NB4 (cell line): ENCODE results near the gene MYO7B.

Experiments used
- MAX ChIP-seq: IDR thresholded peaks from 2 replicates; pipeline ENCODE4 v1.6.1; 2011; ENCODE audit warnings: low read depth, low read length
- MYC ChIP-seq: IDR thresholded peaks from 2 replicates; pipeline ENCODE4 v1.6.1; 2011; ENCODE audit warnings: low read depth, low read length
- POLR2A ChIP-seq: IDR thresholded peaks from 2 replicates; pipeline ENCODE4 v1.6.1; 2011; ENCODE audit warnings: mild to moderate bottlenecking; ENCODE audit not compliant: insufficient read length; ENCODE audit errors: extremely low read depth
- TF ChIP-seq, protein P1 (sequence below): IDR thresholded peaks from one replicate; pipeline ENCODE4 v1.5.1; 2012; ENCODE audit warnings: low read depth, low read length

GRCh38 chr2:127619877-127620705 is 84.6 kb downstream of the MYO7B start:
- TF ChIP-seq MAX: no peak
- TF ChIP-seq, protein P1, sequence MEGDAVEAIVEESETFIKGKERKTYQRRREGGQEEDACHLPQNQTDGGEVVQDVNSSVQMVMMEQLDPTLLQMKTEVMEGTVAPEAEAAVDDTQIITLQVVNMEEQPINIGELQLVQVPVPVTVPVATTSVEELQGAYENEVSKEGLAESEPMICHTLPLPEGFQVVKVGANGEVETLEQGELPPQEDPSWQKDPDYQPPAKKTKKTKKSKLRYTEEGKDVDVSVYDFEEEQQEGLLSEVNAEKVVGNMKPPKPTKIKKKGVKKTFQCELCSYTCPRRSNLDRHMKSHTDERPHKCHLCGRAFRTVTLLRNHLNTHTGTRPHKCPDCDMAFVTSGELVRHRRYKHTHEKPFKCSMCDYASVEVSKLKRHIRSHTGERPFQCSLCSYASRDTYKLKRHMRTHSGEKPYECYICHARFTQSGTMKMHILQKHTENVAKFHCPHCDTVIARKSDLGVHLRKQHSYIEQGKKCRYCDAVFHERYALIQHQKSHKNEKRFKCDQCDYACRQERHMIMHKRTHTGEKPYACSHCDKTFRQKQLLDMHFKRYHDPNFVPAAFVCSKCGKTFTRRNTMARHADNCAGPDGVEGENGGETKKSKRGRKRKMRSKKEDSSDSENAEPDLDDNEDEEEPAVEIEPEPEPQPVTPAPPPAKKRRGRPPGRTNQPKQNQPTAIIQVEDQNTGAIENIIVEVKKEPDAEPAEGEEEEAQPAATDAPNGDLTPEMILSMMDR: no peak
- no peak for TF ChIP-seq MYC
- no peak for TF ChIP-seq POLR2A
